Mesendoderm (in vitro differentiated cells): ENCODE data around the gene UVSSA.

Experiments used
- DNase-seq: peaks from one replicate; pipeline ENCODE4 v3.0.0; 2013
- H2AK5ac ChIP-seq: 2 replicates; pipeline ENCODE4 v1.6.1; 2013; ENCODE audit warnings: low read length, inconsistent platforms
- H2BK120ac ChIP-seq: 2 replicates; pipeline ENCODE4 v1.6.1; 2013; ENCODE audit warnings: low read depth, mild to moderate bottlenecking, low read length, moderate library complexity, mixed read lengths
- H2BK15ac ChIP-seq: replicated peaks from 2 replicates; pipeline ENCODE4 v1.6.1; 2013; ENCODE audit warnings: low read depth, mild to moderate bottlenecking, moderate library complexity
- H2BK5ac ChIP-seq: 2 replicates; pipeline ENCODE4 v1.6.1; 2013; ENCODE audit warnings: low read length, inconsistent platforms
- H3K18ac ChIP-seq: 2 replicates; pipeline ENCODE4 v1.6.1; 2013; ENCODE audit warnings: mild to moderate bottlenecking, low read length, mixed read lengths
- H3K23ac ChIP-seq: one replicate; pipeline ENCODE4 v1.6.1; 2013; ENCODE audit warnings: low read length
- H3K27ac ChIP-seq: 2 replicates; pipeline ENCODE4 v1.5.1; 2013; ENCODE audit warnings: low read depth, mild to moderate bottlenecking, inconsistent platforms, low read length, moderate library complexity
- H3K27me3 ChIP-seq: 2 replicates; pipeline ENCODE4 v1.6.1; 2013; ENCODE audit warnings: low read length, control low read depth, mild to moderate bottlenecking, inconsistent platforms; ENCODE audit not compliant: insufficient read depth, poor library complexity
- H3K36me3 ChIP-seq: 2 replicates; pipeline ENCODE4 v1.6.1; 2013; ENCODE audit warnings: low read length, inconsistent platforms; ENCODE audit not compliant: control insufficient read depth, insufficient read depth
- H3K4ac ChIP-seq: one replicate; pipeline ENCODE4 v1.6.1; 2013; ENCODE audit warnings: low read depth, mild to moderate bottlenecking, low read length, moderate library complexity
- H3K4me1 ChIP-seq: 2 replicates; pipeline ENCODE4 v1.6.1; 2013; ENCODE audit warnings: low read depth, low read length, inconsistent platforms; ENCODE audit not compliant: control insufficient read depth
- H3K4me2 ChIP-seq: 2 replicates; pipeline ENCODE4 v1.6.1; 2013; ENCODE audit warnings: low read length
- H3K4me3 ChIP-seq: 2 replicates; pipeline ENCODE4 v1.5.1; 2013; ENCODE audit warnings: mild to moderate bottlenecking, low read length
- H3K56ac ChIP-seq: one replicate; pipeline ENCODE4 v1.6.1; 2013; ENCODE audit warnings: low read length
- H3K79me1 ChIP-seq: 2 replicates; pipeline ENCODE4 v1.6.1; 2013; ENCODE audit warnings: low read length, inconsistent platforms
- H3K79me2 ChIP-seq: 2 replicates; pipeline ENCODE4 v1.6.1; 2013; ENCODE audit warnings: mild to moderate bottlenecking, low read length; ENCODE audit not compliant: control insufficient read depth, insufficient read depth
- H3K9ac ChIP-seq: 2 replicates; pipeline ENCODE4 v1.6.1; 2013; ENCODE audit warnings: low read length, inconsistent platforms
- H4K5ac ChIP-seq: one replicate; pipeline ENCODE4 v1.6.1; 2013; ENCODE audit warnings: low read length
- H4K8ac ChIP-seq: one replicate; pipeline ENCODE4 v1.6.1; 2013; ENCODE audit warnings: low read depth, mild to moderate bottlenecking, control low read depth, low read length, moderate library complexity
- WGBS: extraction: QIAGEN DNeasy Blood & Tissue Kit; methylation state at CpG from one replicate; pipeline ENCODE4 v1.1.7; 2013; ENCODE audit warnings: low lambda C conversion rate, missing lambda C conversion rate; ENCODE audit not compliant: insufficient coverage; ENCODE audit errors: extremely low coverage; 5-methylcytosine and 5-hydroxymethylcytosine counted together

Gene UVSSA

DNA sequence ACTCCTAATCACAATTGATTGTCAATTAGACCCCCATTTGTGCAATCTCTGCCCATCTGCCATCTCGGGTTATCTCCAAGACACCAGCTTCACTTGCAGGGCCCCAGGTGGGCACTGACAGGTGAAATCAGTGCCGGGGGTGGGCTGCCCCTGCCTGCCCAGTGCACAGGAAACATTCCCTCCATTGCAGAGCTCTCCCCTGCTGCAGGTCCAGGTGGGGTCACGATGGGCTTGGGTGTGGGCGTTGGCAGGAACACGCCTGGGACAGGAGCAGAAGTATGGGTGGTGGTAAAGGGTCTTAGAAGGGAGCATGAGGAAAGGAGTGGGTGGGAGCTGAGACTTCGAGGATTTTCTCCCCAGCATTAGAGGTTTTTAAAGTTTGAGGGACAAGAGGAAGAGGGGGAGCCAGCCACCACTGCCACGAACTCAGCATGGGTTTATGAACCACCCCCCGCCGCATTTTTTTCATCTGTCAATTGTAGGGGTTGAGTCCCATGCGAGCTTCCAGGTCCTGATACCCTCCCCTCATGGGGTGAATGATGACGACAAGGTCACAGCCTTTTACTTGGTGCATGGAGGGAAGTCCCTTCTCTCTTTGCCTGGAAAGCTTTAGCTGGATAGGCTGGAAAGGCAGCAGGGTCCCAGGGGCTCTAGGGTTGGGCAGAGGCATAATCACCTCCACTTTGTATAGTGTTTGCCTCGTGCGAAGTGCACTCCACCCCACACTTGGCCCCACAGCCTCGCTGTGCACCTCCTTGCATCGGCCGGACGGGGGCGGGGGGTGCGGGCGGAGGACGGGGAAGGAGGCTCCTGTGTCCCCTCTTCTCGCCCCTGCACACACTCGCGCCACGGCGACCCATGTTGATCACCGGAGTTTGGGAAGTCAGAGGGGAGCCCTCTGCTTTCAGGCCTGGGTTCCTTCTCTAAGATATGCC lies 62.8 kb downstream of the UVSSA start:
- no peaks in the 10 kb centered on the region for H3K79me2 ChIP-seq
- no peak overlapping the region for H3K18ac ChIP-seq
- no peak overlapping the region for H3K4me3 ChIP-seq
- no peak overlapping the region for H3K23ac ChIP-seq
- no CpG with 5 or more reads among the region's 27 CpGs for WGBS
- H3K56ac ChIP-seq, result no peak overlapping the region
- DNase-seq, result no peak
- no peak overlapping the region for H4K8ac ChIP-seq
- H3K9ac ChIP-seq, result no peak overlapping the region
- no peak overlapping the region for H2AK5ac ChIP-seq
- no peak overlapping the region for H4K5ac ChIP-seq
- H3K27ac ChIP-seq, result no peak overlapping the region
- H3K79me1 ChIP-seq, result no peaks in the 10 kb centered on the region
- no peaks in the 10 kb centered on the region for H3K36me3 ChIP-seq
- H2BK5ac ChIP-seq, result no peak overlapping the region
- H2BK15ac ChIP-seq, result no peak overlapping the region
- no peaks in the 10 kb centered on the region for H3K4me1 ChIP-seq
- peaks cover 56% of the 10 kb centered on the region for H3K27me3 ChIP-seq
- H3K4ac ChIP-seq, result no peak overlapping the region
- H3K4me2 ChIP-seq, result no peak overlapping the region
- H2BK120ac ChIP-seq, result no peak overlapping the region

- no CpG with 5 or more reads among the region's 48 CpGs for WGBS
- Histone ChIP-seq H3K36me3 (no peaks in the 10 kb centered on the region), H2BK15ac (no peak overlapping the region), H4K5ac (no peak overlapping the region), H3K18ac (no peak overlapping the region), H3K23ac (no peak overlapping the region), H2AK5ac (no peak overlapping the region), H3K79me1 (no peaks in the 10 kb centered on the region), H3K4me2 (no peak overlapping the region), H2BK120ac (no peak overlapping the region), H2BK5ac (no peak overlapping the region), H3K4me3 (no peak overlapping the region), H3K4me1 (no peaks in the 10 kb centered on the region), H3K27ac (no peak overlapping the region), H3K56ac (no peak overlapping the region), H3K4ac (no peak overlapping the region), H3K27me3 (peaks cover 47% of the 10 kb centered on the region), H4K8ac (no peak overlapping the region), H3K9ac (no peak overlapping the region), H3K79me2 (no peaks in the 10 kb centered on the region)
- peak; percentile 82 for DNase-seq
These were observed 63.7 kb downstream of the UVSSA start for GRCh38 chr4:1410491-1411325.

GRCh38 chr4:1411436-1412375 lies 64.7 kb downstream of the UVSSA start:
- no peak for DNase-seq

GRCh38 chr4:1412376-1413203 lies 65.6 kb downstream of the UVSSA start:
- Histone ChIP-seq H2BK5ac (no peak overlapping the region), H3K18ac (no peak overlapping the region), H3K27me3 (peaks cover 30% of the 10 kb centered on the region), H3K27ac (no peak overlapping the region), H2AK5ac (no peak overlapping the region), H4K5ac (no peak overlapping the region), H3K79me1 (no peaks in the 10 kb centered on the region), H3K4me2 (no peak overlapping the region), H3K23ac (no peak overlapping the region), H3K4me3 (no peak overlapping the region), H4K8ac (no peak overlapping the region), H3K56ac (no peak overlapping the region), H3K9ac (no peak overlapping the region), H3K36me3 (no peaks in the 10 kb centered on the region), H3K79me2 (no peaks in the 10 kb centered on the region), H2BK120ac (no peak overlapping the region), H2BK15ac (no peak overlapping the region), H3K4ac (no peak overlapping the region), H3K4me1 (no peaks in the 10 kb centered on the region)
- no CpG with 5 or more reads among the region's 15 CpGs for WGBS
- no peak for DNase-seq

More at GRCh38 chr4:1411436-1412375, 64.7 kb downstream of the UVSSA start:
- no peak overlapping the region for H4K8ac ChIP-seq
- no CpG with 5 or more reads among the region's 17 CpGs for WGBS
- no peaks in the 10 kb centered on the region for H3K79me2 ChIP-seq
- H3K4me1 ChIP-seq, result no peaks in the 10 kb centered on the region
- no peaks in the 10 kb centered on the region for H3K36me3 ChIP-seq
- no peak overlapping the region for H2BK120ac ChIP-seq
- no peak overlapping the region for H2AK5ac ChIP-seq
- no peak overlapping the region for H3K4me3 ChIP-seq
- no peak overlapping the region for H3K56ac ChIP-seq
- H3K18ac ChIP-seq, result no peak overlapping the region
- no peaks in the 10 kb centered on the region for H3K79me1 ChIP-seq
- no peak overlapping the region for H2BK15ac ChIP-seq
- no peak overlapping the region for H3K23ac ChIP-seq
- no peak overlapping the region for H3K27ac ChIP-seq
- no peak overlapping the region for H3K4ac ChIP-seq
- H3K27me3 ChIP-seq, result peaks cover 38% of the 10 kb centered on the region
- H3K9ac ChIP-seq, result no peak overlapping the region
- no peak overlapping the region for H3K4me2 ChIP-seq
- H4K5ac ChIP-seq, result no peak overlapping the region
- no peak overlapping the region for H2BK5ac ChIP-seq

DNA sequence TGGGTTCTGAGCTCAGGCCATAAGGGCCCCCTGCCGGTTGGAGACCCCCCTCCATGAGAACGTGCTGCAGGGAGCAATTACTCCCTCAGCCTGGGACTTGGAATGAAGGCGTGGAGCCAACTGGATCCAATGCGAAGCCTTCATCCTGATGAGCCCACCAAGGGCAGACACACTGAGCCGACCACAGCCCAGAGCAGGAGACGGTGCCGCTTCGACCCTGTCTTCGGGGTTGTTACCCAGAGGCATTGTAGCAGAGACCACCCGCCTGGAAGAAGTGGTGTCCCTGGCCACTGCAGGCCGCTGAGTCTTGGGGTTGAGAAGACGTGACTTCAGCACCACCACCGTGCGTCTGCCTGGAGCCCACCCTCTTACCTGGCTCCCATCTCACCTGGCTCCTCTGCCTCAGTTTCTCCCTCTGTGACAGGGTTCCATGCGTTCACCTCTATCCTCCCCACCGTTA lies 66.2 kb downstream of the UVSSA start:
- no peak overlapping the region for H2AK5ac ChIP-seq
- H3K4me2 ChIP-seq, result no peak overlapping the region
- H3K9ac ChIP-seq, result no peak overlapping the region
- H3K79me2 ChIP-seq, result no peaks in the 10 kb centered on the region
- no peak overlapping the region for H4K5ac ChIP-seq
- no peak overlapping the region for H3K4ac ChIP-seq
- H2BK5ac ChIP-seq, result no peak overlapping the region
- H3K56ac ChIP-seq, result no peak overlapping the region
- H3K18ac ChIP-seq, result no peak overlapping the region
- peaks cover 25% of the 10 kb centered on the region for H3K27me3 ChIP-seq
- H3K36me3 ChIP-seq, result no peaks in the 10 kb centered on the region
- no peak overlapping the region for H3K27ac ChIP-seq
- no peaks in the 10 kb centered on the region for H3K79me1 ChIP-seq
- WGBS, result no CpG with 5 or more reads among the region's 16 CpGs
- H2BK15ac ChIP-seq, result no peak overlapping the region
- DNase-seq, result no peak
- no peak overlapping the region for H3K23ac ChIP-seq
- no peak overlapping the region for H2BK120ac ChIP-seq
- no peaks in the 10 kb centered on the region for H3K4me1 ChIP-seq
- no peak overlapping the region for H4K8ac ChIP-seq
- H3K4me3 ChIP-seq, result no peak overlapping the region
